ENCODE measurements around the gene GCM1.

Gene GCM1

DNA sequence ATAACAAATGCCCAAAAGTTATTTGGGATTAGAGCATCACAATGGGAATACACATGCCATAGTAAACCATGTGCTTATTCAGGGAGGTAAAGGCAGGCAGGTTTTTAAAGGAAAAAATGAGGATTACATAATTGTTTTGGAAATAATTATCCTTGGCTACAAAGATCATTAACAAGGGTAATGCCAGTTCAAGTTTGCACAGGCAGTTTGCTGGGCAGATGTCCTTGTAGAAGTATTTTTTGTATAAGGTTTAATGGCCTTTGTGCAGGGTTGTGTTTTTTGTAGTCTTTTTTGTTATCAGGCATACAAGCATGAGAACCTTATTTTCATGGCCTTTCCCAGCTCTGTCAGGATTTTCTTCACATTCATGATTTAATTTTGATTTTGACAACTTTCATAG lies 58.7 kb downstream of the GCM1 start:
- no peaks in the 10 kb centered on the region for H3K79me2 ChIP-seq (ENCODE audit: insufficient read depth, low read length)
- H3K36me3 ChIP-seq (ENCODE audit: insufficient read depth, low read length) = peaks cover 49% of the 10 kb centered on the region; the same call in 1 of the 2 replicates
- no peak overlapping the region for H3K4me3 ChIP-seq (ENCODE audit: low read length, poor library complexity, severe bottlenecking)
- H3K9me3 ChIP-seq (ENCODE audit: insufficient read depth, low read depth, low read length) = no peaks in the 10 kb centered on the region
- no peaks in the 10 kb centered on the region for H3K27me3 ChIP-seq (ENCODE audit: insufficient read depth, low read length, poor library complexity, severe bottlenecking)
- H4K20me1 ChIP-seq (ENCODE audit: insufficient read depth, low read length, poor library complexity, severe bottlenecking) = no peaks in the 10 kb centered on the region
- no peaks in the 10 kb centered on the region for H3K4me1 ChIP-seq (ENCODE audit: insufficient read depth, low read length, poor library complexity, severe bottlenecking)
- no peak for TF ChIP-seq EZH2phosphoT487 (IDR thresholded peaks at IDR 0.05; ENCODE audit: borderline replicate concordance)
- TF ChIP-seq, protein P1, sequence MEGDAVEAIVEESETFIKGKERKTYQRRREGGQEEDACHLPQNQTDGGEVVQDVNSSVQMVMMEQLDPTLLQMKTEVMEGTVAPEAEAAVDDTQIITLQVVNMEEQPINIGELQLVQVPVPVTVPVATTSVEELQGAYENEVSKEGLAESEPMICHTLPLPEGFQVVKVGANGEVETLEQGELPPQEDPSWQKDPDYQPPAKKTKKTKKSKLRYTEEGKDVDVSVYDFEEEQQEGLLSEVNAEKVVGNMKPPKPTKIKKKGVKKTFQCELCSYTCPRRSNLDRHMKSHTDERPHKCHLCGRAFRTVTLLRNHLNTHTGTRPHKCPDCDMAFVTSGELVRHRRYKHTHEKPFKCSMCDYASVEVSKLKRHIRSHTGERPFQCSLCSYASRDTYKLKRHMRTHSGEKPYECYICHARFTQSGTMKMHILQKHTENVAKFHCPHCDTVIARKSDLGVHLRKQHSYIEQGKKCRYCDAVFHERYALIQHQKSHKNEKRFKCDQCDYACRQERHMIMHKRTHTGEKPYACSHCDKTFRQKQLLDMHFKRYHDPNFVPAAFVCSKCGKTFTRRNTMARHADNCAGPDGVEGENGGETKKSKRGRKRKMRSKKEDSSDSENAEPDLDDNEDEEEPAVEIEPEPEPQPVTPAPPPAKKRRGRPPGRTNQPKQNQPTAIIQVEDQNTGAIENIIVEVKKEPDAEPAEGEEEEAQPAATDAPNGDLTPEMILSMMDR (conservative IDR thresholded peaks at IDR 0.05; ENCODE audit: low read length) = no peak
- no peak overlapping the region for H2AFZ ChIP-seq (ENCODE audit: low read length)
- no peaks in the 10 kb centered on the region for H3K9me2 ChIP-seq (replicated peaks; ENCODE audit: low read depth, low read length)
- H3K4me2 ChIP-seq (ENCODE audit: low read depth, low read length, poor library complexity, severe bottlenecking) = no peak overlapping the region
- no peak overlapping the region for H3K9ac ChIP-seq (ENCODE audit: low read depth, low read length, poor library complexity, severe bottlenecking)
- no peaks in the 10 kb centered on the region for H3F3A ChIP-seq (ENCODE audit: low read depth)

DNA sequence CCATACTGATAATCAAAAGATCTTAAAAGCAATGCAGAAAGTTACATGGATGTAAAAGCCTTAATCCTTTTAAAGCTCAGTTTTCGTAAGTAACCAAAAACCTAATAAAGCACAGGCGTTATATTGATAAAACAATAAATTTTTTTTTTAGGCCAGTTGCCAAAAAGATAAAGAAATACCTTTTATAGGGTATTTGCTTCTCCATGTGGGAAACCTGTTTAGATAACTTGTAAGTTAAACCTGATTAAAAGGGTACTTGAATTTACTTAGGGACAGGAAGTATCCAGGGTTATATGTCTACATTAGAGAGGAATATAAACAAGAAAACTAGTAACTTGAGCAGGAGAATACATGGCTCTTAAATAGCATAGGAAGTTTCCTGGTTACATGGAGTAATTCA lies 62.3 kb downstream of the GCM1 start:
- H3K79me2 ChIP-seq (ENCODE audit: insufficient read depth, low read length) = no peaks in the 10 kb centered on the region
- TF ChIP-seq, protein P1 (conservative IDR thresholded peaks at IDR 0.05; ENCODE audit: low read length) = no peak
- TF ChIP-seq EZH2phosphoT487 (IDR thresholded peaks at IDR 0.05; ENCODE audit: borderline replicate concordance) = no peak

GRCh38 chr6:53080813-53081212 lies 67.8 kb downstream of the GCM1 start:
- Histone ChIP-seq H3K9me3 (ENCODE audit: insufficient read depth, low read depth, low read length) (no peaks in the 10 kb centered on the region), H3K9me2 (replicated peaks; ENCODE audit: low read depth, low read length) (no peaks in the 10 kb centered on the region), H3K27me3 (ENCODE audit: insufficient read depth, low read length, poor library complexity, severe bottlenecking) (no peaks in the 10 kb centered on the region), H3K9ac (ENCODE audit: low read depth, low read length, poor library complexity, severe bottlenecking) (no peak overlapping the region), H3K4me1 (ENCODE audit: insufficient read depth, low read length, poor library complexity, severe bottlenecking) (peaks cover 4% of the 10 kb centered on the region), H4K20me1 (ENCODE audit: insufficient read depth, low read length, poor library complexity, severe bottlenecking) (no peaks in the 10 kb centered on the region), H3K36me3 (ENCODE audit: insufficient read depth, low read length) (peaks cover 60% of the 10 kb centered on the region; the same call in 1 of the 2 replicates), H3F3A (ENCODE audit: low read depth) (no peaks in the 10 kb centered on the region), H3K79me2 (ENCODE audit: insufficient read depth, low read length) (no peaks in the 10 kb centered on the region), H2AFZ (ENCODE audit: low read length) (no peak overlapping the region), H3K4me2 (ENCODE audit: low read depth, low read length, poor library complexity, severe bottlenecking) (no peak overlapping the region), H3K4me3 (ENCODE audit: low read length, poor library complexity, severe bottlenecking) (no peak overlapping the region)
- no peak for TF ChIP-seq EZH2phosphoT487 (IDR thresholded peaks at IDR 0.05; ENCODE audit: borderline replicate concordance)
- TF ChIP-seq, protein P1 (conservative IDR thresholded peaks at IDR 0.05; ENCODE audit: low read length) = no peak

More for the DNA sequence above, 62.3 kb downstream of the GCM1 start:
- H3F3A ChIP-seq (ENCODE audit: low read depth) = no peaks in the 10 kb centered on the region
- H3K4me1 ChIP-seq (ENCODE audit: insufficient read depth, low read length, poor library complexity, severe bottlenecking) = no peaks in the 10 kb centered on the region
- no peaks in the 10 kb centered on the region for H4K20me1 ChIP-seq (ENCODE audit: insufficient read depth, low read length, poor library complexity, severe bottlenecking)
- H3K9me2 ChIP-seq (replicated peaks; ENCODE audit: low read depth, low read length) = no peaks in the 10 kb centered on the region
- H3K36me3 ChIP-seq (ENCODE audit: insufficient read depth, low read length) = peaks cover 59% of the 10 kb centered on the region; the same call in 1 of the 2 replicates
- H3K4me2 ChIP-seq (ENCODE audit: low read depth, low read length, poor library complexity, severe bottlenecking) = no peak overlapping the region
- H3K4me3 ChIP-seq (ENCODE audit: low read length, poor library complexity, severe bottlenecking) = no peak overlapping the region
- no peak overlapping the region for H3K9ac ChIP-seq (ENCODE audit: low read depth, low read length, poor library complexity, severe bottlenecking)
- no peaks in the 10 kb centered on the region for H3K9me3 ChIP-seq (ENCODE audit: insufficient read depth, low read depth, low read length)
- no peaks in the 10 kb centered on the region for H3K27me3 ChIP-seq (ENCODE audit: insufficient read depth, low read length, poor library complexity, severe bottlenecking)
- H2AFZ ChIP-seq (ENCODE audit: low read length) = no peak overlapping the region

Measured in Loucy (cell line).